HG03196 (cell line): ENCODE results near the gene SLC16A9.
"Not testable (repeated sequence)": the region's sequence is repeated elsewhere in the genome, so short reads cannot be mapped to it uniquely, and the experiment has no call there.

ENCODE experiments used
- ATAC-seq: cut with Tn5 transposase; IDR thresholded peaks from one replicate; pipeline ENCODE4 v1.9.1; 2021; ENCODE audit not compliant: unreplicated experiment

Gene SLC16A9

DNA sequence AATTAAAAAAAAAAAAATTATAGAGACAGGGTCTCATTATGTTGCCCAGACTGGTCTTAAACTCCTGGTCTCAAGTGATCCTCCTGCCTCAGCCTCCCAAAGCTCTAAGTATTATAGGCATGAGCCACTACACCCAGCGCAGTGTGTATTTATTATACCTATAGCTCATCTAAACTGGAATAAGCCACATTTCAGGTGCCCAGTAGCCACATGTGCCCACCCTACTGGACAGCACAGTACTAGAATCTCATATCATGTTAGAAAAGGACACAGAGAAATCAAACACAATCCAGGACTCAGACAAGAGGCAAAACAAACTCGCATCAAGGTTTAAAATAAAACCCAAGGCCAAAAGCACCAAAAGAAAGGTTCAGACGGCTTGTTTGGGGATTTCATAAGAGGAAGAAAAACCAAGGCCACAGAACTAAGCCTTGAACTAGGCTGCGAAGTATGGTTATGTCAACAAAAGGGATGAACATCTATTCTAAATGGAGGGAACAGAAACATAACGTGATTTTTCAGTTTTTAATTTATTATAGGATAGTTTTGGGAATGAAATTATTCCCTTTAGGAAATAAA, 32.3 kb downstream of the SLC16A9 start:
- ATAC-seq, result no peak

DNA sequence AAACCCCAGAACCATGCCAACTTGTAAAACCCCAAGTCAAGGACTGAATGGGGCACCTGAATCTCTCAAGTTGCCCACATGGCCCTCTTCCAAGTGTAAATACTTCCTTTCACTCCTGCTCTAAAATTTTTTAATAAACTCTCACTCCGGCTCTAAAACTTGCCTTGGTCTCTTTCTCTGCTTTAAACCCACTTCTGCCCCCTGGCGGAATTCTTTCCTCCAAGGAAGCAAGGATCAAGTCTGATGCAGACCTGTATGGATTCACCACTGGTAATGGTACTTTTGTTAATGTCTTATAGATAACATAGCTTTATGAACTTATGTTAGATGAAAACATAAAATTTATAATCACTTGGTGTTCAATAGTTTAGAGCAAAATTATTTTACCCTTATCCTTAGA, 33.8 kb downstream of the SLC16A9 start:
- ATAC-seq, result no peak

GRCh38 chr10:59674215-59674836, 35.3 kb downstream of the SLC16A9 start:
- no peak for ATAC-seq

GRCh38 chr10:59672150-59672875, 37.3 kb downstream of the SLC16A9 start:
- ATAC-seq, result no peak

- ATAC-seq, result no peak
Measured at GRCh38 chr10:59670269-59670668, 39.4 kb downstream of the SLC16A9 start.

DNA sequence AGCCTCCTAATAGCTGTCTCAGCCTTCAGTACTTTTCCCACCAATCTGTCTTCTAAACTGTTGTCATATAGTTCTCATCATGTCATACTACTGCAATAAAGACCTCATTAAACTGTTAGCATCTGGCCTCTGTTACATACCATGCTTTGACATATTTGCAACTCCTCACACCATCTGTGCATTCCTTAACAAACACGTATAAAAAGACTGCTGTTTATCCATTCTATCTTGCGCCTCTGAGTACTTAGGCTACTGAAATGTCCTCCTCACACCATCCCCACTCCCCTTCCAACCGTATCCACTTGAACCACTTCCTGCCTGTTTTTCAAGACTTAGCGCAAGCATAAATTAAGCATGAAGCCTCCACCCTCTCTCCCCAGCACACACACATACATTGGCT, 41.6 kb downstream of the SLC16A9 start:
- ATAC-seq, result no peak

GRCh38 chr10:59666310-59666709, 43.3 kb downstream of the SLC16A9 start:
- ATAC-seq, result no peak

GRCh38 chr10:59663213-59663612, 46.4 kb downstream of the SLC16A9 start:
- not testable (repeated sequence) for ATAC-seq

DNA sequence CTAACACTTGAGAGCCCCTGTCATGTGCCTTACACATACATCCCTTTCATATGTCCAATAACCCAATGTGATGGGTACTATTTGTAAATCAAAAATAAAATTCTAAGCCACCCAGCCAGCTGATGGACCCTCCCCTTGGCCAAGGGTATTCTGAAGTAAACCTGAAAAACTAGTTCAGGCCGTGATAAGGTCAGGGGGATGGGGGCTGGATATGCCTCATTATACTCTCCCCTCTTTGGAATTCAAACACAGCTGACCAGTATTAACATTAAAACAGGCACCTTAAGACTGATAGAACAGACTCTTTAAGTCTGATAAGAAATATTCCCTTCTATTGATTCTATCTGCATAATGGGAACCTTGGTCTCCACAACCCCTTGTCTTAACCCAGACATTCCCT, 51.9 kb downstream of the SLC16A9 start:
- no peak for ATAC-seq

GRCh38 chr10:59655309-59655708, 54.3 kb downstream of the SLC16A9 start:
- ATAC-seq, result no peak

DNA sequence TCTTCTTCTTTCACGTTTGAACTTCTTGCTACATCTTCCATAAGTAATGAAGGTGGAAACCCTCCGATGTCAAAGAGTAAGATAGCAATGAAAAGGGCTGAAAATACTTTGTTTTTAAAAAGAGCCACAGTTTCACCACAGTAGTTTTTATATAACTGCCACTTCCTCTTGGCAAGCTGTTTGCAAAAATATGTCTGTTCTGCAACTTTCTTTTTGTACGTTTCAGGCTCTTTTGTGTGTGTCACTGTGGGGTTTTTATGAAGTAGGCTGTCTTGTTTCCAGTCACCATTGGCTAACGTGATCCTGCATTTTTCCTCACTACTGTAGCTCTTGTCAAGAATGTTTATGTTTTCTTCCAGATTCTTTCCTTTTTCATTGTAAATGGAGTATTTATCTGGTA, 55.6 kb downstream of the SLC16A9 start:
- ATAC-seq, result no peak

- no peak for ATAC-seq
Measured at GRCh38 chr10:59651902-59652301, 57.7 kb downstream of the SLC16A9 start.

DNA sequence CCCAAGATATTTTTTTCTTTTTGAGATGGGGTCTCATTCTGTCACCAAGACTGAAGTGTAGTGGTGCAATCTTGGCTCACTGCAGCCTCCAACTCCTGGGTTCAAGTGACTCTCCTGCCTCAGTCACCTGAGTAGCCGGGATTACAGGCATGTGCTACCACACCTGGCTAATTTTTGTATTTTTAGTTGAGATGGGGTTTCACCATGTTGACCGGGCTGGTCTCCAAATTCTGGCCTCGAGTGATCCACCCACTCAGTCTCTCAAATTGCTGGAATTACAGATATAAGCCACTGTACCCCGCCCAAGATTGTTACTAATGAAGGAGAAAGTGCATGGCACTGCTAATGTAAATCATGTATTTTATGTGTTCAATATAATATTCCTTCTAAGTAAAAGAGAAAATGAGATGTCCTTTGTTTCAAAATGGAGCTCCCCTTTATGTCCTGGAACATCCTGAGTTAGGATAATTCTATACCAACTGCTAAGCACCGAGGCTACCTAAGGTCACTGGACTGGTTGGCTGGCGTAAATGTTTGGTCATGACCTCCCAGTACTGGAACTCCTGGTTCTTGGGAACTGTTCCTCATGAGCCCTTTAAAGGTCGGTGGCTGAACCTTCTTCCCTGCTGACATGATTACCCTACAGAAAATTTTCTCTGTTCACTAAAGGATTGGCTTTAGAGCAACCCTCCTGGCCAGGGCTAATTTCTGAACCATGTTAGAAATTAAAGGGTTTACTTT, 59.9 kb downstream of the SLC16A9 start:
- ATAC-seq, result no peak

DNA sequence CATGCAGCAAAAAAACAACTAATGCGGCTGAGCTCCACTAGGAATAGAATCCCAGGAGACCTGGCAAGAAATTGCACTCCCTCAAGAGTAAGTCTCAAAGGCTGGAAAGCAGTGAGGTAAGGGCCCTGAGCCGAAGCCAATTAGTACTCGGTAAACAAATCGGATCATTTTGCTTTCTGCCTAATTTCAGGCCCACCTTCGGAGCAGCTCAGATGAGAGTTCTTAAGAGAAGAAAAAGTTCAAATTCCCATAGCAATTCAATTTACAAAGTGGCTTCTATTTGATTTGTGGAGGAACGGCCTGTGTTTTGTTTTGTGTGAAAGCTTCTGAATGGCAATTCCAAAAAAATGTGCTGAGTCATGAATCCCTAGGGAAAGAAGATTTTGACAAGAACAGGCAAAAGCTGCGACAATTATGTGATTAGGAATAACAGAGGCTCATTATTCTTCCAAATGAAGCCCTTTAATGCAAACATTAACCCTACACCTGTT, 60.9 kb downstream of the SLC16A9 start:
- no peak for ATAC-seq

- no peak for ATAC-seq
Measured at GRCh38 chr10:59644841-59645240, 64.8 kb downstream of the SLC16A9 start.

DNA sequence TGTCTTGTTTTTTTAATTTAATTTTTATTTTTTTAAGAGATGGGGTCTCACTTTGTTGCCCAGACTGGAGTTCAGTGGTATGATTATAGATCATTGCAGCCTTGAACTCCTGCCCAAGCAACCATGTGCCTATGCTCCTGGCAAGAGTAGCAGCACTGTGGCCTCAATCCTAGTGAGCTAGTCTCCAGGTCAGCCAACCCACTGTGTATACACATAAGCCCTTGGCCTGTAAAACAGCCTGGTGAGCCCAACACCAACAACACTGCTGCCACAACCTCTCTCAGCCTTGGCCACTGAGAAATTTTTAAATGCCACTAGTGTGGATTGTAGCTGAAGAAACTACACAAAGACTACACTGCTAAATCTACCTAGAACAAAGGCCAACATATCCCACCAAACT, 68.0 kb downstream of the SLC16A9 start:
- not testable (repeated sequence) for ATAC-seq

DNA sequence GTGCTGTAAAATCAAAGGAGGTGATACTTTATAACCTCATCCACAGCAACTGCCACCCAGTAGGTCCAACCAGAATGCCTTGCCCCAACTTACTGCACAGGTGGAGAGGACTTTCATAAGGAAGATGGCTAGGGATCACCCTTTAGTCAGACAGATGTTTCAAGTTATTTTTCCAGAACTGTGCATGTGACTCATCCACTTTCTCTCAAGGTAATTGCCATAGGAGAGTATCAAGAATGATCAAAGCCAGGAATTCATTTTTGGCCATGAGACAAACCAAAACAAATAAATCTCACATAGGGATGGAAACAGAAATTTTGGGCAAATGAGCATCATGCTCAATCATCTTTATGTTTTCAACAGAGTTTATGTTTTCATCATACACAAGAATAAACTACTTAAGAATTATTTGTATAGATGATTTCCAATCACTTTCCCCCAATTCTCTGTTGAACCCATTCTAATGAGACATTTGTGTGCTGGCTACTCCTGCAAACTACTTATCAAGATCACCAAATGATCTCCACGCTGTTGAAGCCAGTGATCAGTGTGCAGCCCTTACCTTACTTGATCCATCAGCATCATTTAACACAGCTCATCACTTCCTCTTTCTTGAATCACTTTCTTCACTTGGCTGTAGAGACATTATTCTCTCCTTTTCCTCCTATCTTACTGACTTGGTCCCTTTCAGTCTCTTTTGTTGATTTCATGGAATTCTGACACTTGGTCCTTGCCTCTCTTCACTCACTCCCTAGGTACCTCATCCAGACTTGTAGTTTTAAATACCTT, 74.0 kb downstream of the SLC16A9 start:
- no peak for ATAC-seq

DNA sequence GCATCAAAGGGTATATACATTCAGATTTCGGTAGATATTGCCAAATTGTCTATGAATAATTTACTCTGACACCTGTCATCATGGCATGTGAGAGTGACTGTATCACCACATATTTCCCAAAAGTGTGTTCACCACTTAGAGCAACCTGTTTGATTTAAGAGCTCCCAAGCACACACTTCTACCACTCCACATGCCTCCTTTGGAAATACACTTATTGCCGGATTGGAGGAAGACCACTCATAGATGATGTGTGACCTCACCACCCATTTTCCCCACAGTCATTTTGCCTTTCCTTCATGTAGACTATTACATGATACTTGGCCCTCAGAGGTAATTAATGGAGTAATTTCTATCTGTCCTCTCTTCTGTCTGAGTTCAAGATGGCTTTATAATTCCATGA, 75.5 kb downstream of the SLC16A9 start:
- ATAC-seq, result no peak

DNA sequence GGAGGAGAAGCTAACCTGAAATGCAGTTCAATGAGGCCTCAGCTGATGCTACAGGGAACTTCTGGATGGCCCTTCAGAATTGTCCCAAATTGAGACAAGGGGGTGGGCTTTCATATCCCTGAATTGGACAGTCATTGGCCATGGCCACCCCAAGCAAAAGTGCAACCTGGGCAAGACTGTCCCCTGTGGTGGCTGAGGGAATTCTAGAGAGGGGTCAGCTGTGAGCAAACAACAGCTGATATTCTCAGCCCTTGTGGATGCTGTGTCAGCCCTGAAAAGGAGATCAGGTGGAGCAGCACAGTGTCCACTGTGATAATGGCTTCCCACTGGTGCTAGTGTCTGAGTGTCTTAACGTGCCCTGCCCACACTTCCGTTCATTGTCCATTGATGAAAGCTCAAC, 76.6 kb downstream of the SLC16A9 start:
- ATAC-seq, result no peak

GRCh38 chr10:59631882-59632807, 77.5 kb downstream of the SLC16A9 start:
- ATAC-seq, result no peak
